HG03108 (cell line): ENCODE measurements around the gene KATNBL1.

Source experiments
- ATAC-seq: cut with Tn5 transposase; IDR thresholded peaks from one replicate; pipeline ENCODE4 v1.9.1; 2021; ENCODE audit warnings: moderate library complexity; ENCODE audit not compliant: unreplicated experiment

KATNBL1 gene

GRCh38 chr15:34209421-34210282 lies at the start of gene KATNBL1:
KATNBL1 (minus strand) TSS chr15:34210096; CDS start chr15:34163676, 46,420 bp downstream.
- peak; percentile 77 for ATAC-seq

GRCh38 chr15:34259566-34259965 lies 49.7 kb upstream of the KATNBL1 start:
- no peak for ATAC-seq

GRCh38 chr15:34258151-34258550 lies 48.3 kb upstream of the KATNBL1 start:
- ATAC-seq: no peak

- no peak for ATAC-seq
Measured at GRCh38 chr15:34252545-34252944, 42.6 kb upstream of the KATNBL1 start.

GRCh38 chr15:34248190-34248589 lies 38.3 kb upstream of the KATNBL1 start:
- ATAC-seq: no peak

- ATAC-seq: no peak
Measured at GRCh38 chr15:34246276-34246976, 36.5 kb upstream of the KATNBL1 start.

GRCh38 chr15:34243226-34243625 lies 33.3 kb upstream of the KATNBL1 start:
- no peak for ATAC-seq

- no peak for ATAC-seq
Measured at GRCh38 chr15:34242331-34242710, 32.4 kb upstream of the KATNBL1 start.

- no peak for ATAC-seq
Measured at GRCh38 chr15:34241376-34242330, 31.8 kb upstream of the KATNBL1 start.

- no peak for ATAC-seq
Measured at GRCh38 chr15:34240537-34240936, 30.6 kb upstream of the KATNBL1 start.

- no peak for ATAC-seq
Measured at GRCh38 chr15:34239151-34239808, 29.4 kb upstream of the KATNBL1 start.

- ATAC-seq: no peak
Measured at GRCh38 chr15:34233614-34234013, 23.7 kb upstream of the KATNBL1 start.

- ATAC-seq: no peak
Measured at GRCh38 chr15:34223904-34224596, 14.2 kb upstream of the KATNBL1 start.

- no peak for ATAC-seq
Measured at GRCh38 chr15:34217587-34218225, 7.8 kb upstream of the KATNBL1 start.

GRCh38 chr15:34216527-34217270 lies 6.8 kb upstream of the KATNBL1 start:
- ATAC-seq: no peak

- no peak for ATAC-seq
Measured at GRCh38 chr15:34214135-34214534, 4.2 kb upstream of the KATNBL1 start.

GRCh38 chr15:34213690-34214089 lies 3.8 kb upstream of the KATNBL1 start:
- no peak for ATAC-seq

GRCh38 chr15:34206011-34206410 lies 3.9 kb downstream of the KATNBL1 start:
- ATAC-seq: no peak

GRCh38 chr15:34203936-34204335 lies 6.0 kb downstream of the KATNBL1 start:
- ATAC-seq: no peak
